GM23338 (cell line): Measurements from ENCODE around the gene GM2A. TPM values are rescaled to one million over a fixed set of nuclear protein-coding genes. Genes with fewer than 3 reads are reported as not detected.
A peak's percentile ranks its signal among the peaks of the same experiment; 100 is the strongest.

Experiments
- ATAC-seq: fragments of 200-7000 bp; cut with Tn5 transposase; 3 replicates; pipeline ENCODE4 v1.9.1; 2020
- DNase-seq: peaks from one replicate; pipeline ENCODE4 v3.0.0-alpha.2; 2015; ENCODE audit warnings: low spot score
- H2AFZ ChIP-seq: fragments of 200-600 bp; sonication (generic); 2 replicates; pipeline ENCODE4 v1.8.0; 2016; ENCODE audit warnings: antibody characterized with exemption, mild to moderate bottlenecking, moderate library complexity
- H3F3A ChIP-seq: fragments of 200-600 bp; sonication (generic); replicated peaks from 2 replicates; pipeline ENCODE4 v1.8.0; 2017; ENCODE audit warnings: antibody characterized with exemption, mixed run types, low read depth
- H3K27ac ChIP-seq: fragments of 200-600 bp; sonication (generic); 2 replicates; pipeline ENCODE4 v1.6.1; 2016; ENCODE audit warnings: low read depth
- H3K27me3 ChIP-seq: fragments of 200-600 bp; sonication (generic); 2 replicates; pipeline ENCODE4 v1.8.0; 2016; ENCODE audit warnings: mild to moderate bottlenecking, mixed run types, moderate library complexity; ENCODE audit not compliant: insufficient read depth
- H3K36me3 ChIP-seq: fragments of 200-600 bp; sonication (generic); 2 replicates; pipeline ENCODE4 v1.8.0; 2016; ENCODE audit warnings: mild to moderate bottlenecking; ENCODE audit not compliant: insufficient read depth
- H3K4me1 ChIP-seq: fragments of 200-600 bp; sonication (generic); 2 replicates; pipeline ENCODE4 v1.8.0; 2016; ENCODE audit warnings: mild to moderate bottlenecking, moderate library complexity; ENCODE audit not compliant: insufficient read depth
- H3K4me2 ChIP-seq: fragments of 200-600 bp; sonication (generic); 2 replicates; pipeline ENCODE4 v1.7.1; 2017; ENCODE audit warnings: mixed run types
- H3K4me3 ChIP-seq: fragments of 200-600 bp; sonication (generic); 2 replicates; pipeline ENCODE4 v1.6.1; 2016; ENCODE audit warnings: mixed run types
- H3K79me2 ChIP-seq: fragments of 200-600 bp; sonication (generic); replicated peaks from 2 replicates; pipeline ENCODE4 v1.8.0; 2017; ENCODE audit warnings: mild to moderate bottlenecking; ENCODE audit not compliant: insufficient read depth
- H3K9me2 ChIP-seq: fragments of 200-600 bp; sonication (generic); 2 replicates; pipeline ENCODE4 v1.8.0; 2017; ENCODE audit not compliant: insufficient read depth
- H4K20me1 ChIP-seq: fragments of 200-600 bp; sonication (generic); replicated peaks from 2 replicates; pipeline ENCODE4 v1.8.0; 2017; ENCODE audit warnings: mild to moderate bottlenecking; ENCODE audit not compliant: insufficient read depth
- H3K27ac Mint-ChIP-seq: 2 replicates; pipeline ENCODE4 v1.8.0; 2020; ENCODE audit warnings: inconsistent platforms, mild to moderate bottlenecking, moderate library complexity, mixed read lengths
- H3K27me3 Mint-ChIP-seq: 3 replicates; pipeline ENCODE4 v1.8.0; 2022; ENCODE audit warnings: low read depth, mild to moderate bottlenecking, moderate library complexity, mixed read lengths, inconsistent platforms; ENCODE audit not compliant: insufficient read depth, poor library complexity
- H3K36me3 Mint-ChIP-seq: 3 replicates; pipeline ENCODE4 v1.8.0; 2021; ENCODE audit warnings: low read depth, mild to moderate bottlenecking, inconsistent platforms, moderate library complexity, mixed read lengths
- H3K4me1 Mint-ChIP-seq: 3 replicates; pipeline ENCODE4 v1.8.0; 2020; ENCODE audit warnings: mild to moderate bottlenecking, inconsistent platforms, mixed read lengths
- H3K4me3 Mint-ChIP-seq: 3 replicates; pipeline ENCODE4 v1.8.0; 2021; ENCODE audit warnings: moderate library complexity, mild to moderate bottlenecking, inconsistent platforms, mixed read lengths
- H3K9me3 Mint-ChIP-seq: 3 replicates; pipeline ENCODE4 v1.8.0; 2020; ENCODE audit warnings: moderate library complexity, mild to moderate bottlenecking, inconsistent platforms, mixed read lengths
- CREB1 ChIP-seq: fragments of 250-450 bp; sonication (Bioruptor Pico); IDR thresholded peaks from 2 replicates; pipeline ENCODE4 v1.5.0; 2020; ENCODE audit warnings: low read depth, mild to moderate bottlenecking, moderate library complexity
- ETS1 ChIP-seq: IDR thresholded peaks from 2 replicates; pipeline ENCODE4 v1.6.1; 2016; ENCODE audit warnings: antibody characterized with exemption
- EZH2 ChIP-seq: fragments of 200-600 bp; sonication (generic); IDR thresholded peaks from one replicate; pipeline ENCODE4 v1.8.0; 2017; ENCODE audit warnings: antibody characterized with exemption, mild to moderate bottlenecking, low read depth; ENCODE audit not compliant: unreplicated experiment
- EZH2phosphoT487 ChIP-seq: fragments of 200-600 bp; sonication (generic); IDR thresholded peaks from one replicate; pipeline ENCODE4 v1.8.1; 2018; ENCODE audit warnings: antibody characterized with exemption; ENCODE audit not compliant: unreplicated experiment
- JUNB ChIP-seq: IDR thresholded peaks from one replicate; pipeline ENCODE4 v1.6.1; 2016; ENCODE audit warnings: antibody characterized with exemption; ENCODE audit not compliant: unreplicated experiment
- POLR2AphosphoS5 ChIP-seq: IDR thresholded peaks from 2 replicates; pipeline ENCODE4 v1.6.1; 2016; ENCODE audit warnings: antibody characterized with exemption, low read depth
- REST ChIP-seq: IDR thresholded peaks from one replicate; pipeline ENCODE4 v1.6.1; 2018; ENCODE audit warnings: antibody characterized with exemption; ENCODE audit not compliant: unreplicated experiment
- STAT1 ChIP-seq: IDR thresholded peaks from one replicate; pipeline ENCODE4 v1.6.1; 2016; ENCODE audit warnings: antibody characterized with exemption; ENCODE audit not compliant: unreplicated experiment
- ZNF114 ChIP-seq: fragments of 250-450 bp; sonication (Bioruptor Pico); IDR thresholded peaks from 2 replicates; pipeline ENCODE4 v1.5.0; 2020; ENCODE audit warnings: mild to moderate bottlenecking, moderate library complexity
- ZNF331 ChIP-seq: fragments of 250-450 bp; sonication (Bioruptor Pico); IDR thresholded peaks from 2 replicates; pipeline ENCODE4 v1.5.0; 2020; ENCODE audit warnings: low read depth, mild to moderate bottlenecking, moderate library complexity
- polyA plus RNA-seq: library from polyadenylated mRNA; unstranded; fragments of >200 nt; fragmentation: Nextera tagmentation; extraction: Ambion mirVana; gene quantifications from 2 replicates; pipeline ENCODE4 v1.2.1, GENCODE V29; 2016
- total RNA-seq: library from RNA; depleted of rRNA; stranded (reverse); fragments of >200 nt; shearing (Covaris generic); gene quantifications from 2 replicates; pipeline ENCODE4 v1.2.3, GENCODE V29; 2014
- TF ChIP-seq, protein P1 (sequence below), 2 experiments: fragments of 200-600 bp in 1 of 2; sonication (generic) in 1 of 2; conservative IDR thresholded peaks; 2 replicates each; pipeline versions ENCODE4 v1.5.1 to v1.6.1; 2016 to 2017; ENCODE audit warnings: antibody characterized with exemption in 2 of 2, low read depth in 2 of 2, mild to moderate bottlenecking in 2 of 2, moderate library complexity in 1 of 2

The GM2A gene
- total and polyA plus RNA-seq, 2 experiments from 2014 or later = 9.8 to 27.8 TPM

DNA sequence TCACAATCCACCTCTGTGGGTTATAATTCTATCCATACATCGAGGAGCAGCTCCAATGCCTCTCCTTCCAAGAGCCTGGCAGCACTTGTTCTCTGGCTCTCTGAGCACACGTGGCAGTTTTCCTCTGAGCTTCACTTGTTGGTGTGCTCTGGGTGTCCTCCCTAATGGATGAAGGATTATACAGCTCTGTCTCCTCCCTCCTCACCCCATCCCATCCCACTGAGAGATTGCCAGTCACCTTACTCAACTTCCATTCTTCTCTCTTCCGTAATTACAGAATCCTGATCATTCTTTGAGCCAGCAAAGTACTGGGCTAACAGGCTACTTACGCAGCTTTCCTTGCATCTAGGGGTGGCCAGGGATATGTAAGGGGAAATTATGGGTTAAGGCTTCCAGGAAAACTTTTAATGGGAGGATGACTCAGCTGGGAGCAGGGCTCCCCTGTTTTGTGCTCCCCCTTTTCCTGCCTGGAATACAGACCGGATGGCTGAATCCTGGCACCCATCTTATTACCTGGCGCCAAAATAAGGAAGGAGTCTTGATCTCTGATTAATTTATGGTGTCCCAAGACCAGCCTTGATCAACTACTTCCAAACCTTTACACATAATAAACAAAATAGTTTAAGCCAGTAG is 22.8 kb upstream of the GM2A start:
- H3K36me3 ChIP-seq = no peaks in the 10 kb centered on the region
- H3F3A ChIP-seq = no peaks in the 10 kb centered on the region
- Mint-ChIP-seq H3K4me3 (no peak overlapping the region), H3K4me1 (peaks cover 7% of the 10 kb centered on the region), H3K36me3 (no peaks in the 10 kb centered on the region), H3K9me3 (no peaks in the 10 kb centered on the region), H3K27me3 (peaks cover 3% of the 10 kb centered on the region), H3K27ac (no peak overlapping the region; the same call in 1 of the 2 replicates)
- no peaks in the 10 kb centered on the region for H3K27me3 ChIP-seq
- no peak overlapping the region for H3K4me2 ChIP-seq
- no peak for TF ChIP-seq CREB1 (CRISPR knock-in tag)
- no peak for TF ChIP-seq ETS1
- no peak for TF ChIP-seq EZH2phosphoT487
- TF ChIP-seq, protein P1, sequence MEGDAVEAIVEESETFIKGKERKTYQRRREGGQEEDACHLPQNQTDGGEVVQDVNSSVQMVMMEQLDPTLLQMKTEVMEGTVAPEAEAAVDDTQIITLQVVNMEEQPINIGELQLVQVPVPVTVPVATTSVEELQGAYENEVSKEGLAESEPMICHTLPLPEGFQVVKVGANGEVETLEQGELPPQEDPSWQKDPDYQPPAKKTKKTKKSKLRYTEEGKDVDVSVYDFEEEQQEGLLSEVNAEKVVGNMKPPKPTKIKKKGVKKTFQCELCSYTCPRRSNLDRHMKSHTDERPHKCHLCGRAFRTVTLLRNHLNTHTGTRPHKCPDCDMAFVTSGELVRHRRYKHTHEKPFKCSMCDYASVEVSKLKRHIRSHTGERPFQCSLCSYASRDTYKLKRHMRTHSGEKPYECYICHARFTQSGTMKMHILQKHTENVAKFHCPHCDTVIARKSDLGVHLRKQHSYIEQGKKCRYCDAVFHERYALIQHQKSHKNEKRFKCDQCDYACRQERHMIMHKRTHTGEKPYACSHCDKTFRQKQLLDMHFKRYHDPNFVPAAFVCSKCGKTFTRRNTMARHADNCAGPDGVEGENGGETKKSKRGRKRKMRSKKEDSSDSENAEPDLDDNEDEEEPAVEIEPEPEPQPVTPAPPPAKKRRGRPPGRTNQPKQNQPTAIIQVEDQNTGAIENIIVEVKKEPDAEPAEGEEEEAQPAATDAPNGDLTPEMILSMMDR (conservative IDR thresholded peaks at IDR 0.05; ENCODE audit: low read depth in 2 of 2) = no peak
- no peak for TF ChIP-seq STAT1
- no peak for TF ChIP-seq JUNB
- TF ChIP-seq ZNF331 (CRISPR knock-in tag) = no peak
- H2AFZ ChIP-seq = peak overlapping the region; percentile 63; the same call in 1 of the 2 replicates
- no peak overlapping the region for H3K4me3 ChIP-seq
- H3K4me1 ChIP-seq = peaks cover 13% of the 10 kb centered on the region
- H3K9me2 ChIP-seq = no peaks in the 10 kb centered on the region
- DNase-seq (no peak), ATAC-seq (no peak)
- no peaks in the 10 kb centered on the region for H3K79me2 ChIP-seq
- no peak overlapping the region for H3K27ac ChIP-seq
- H4K20me1 ChIP-seq = no peaks in the 10 kb centered on the region

- DNase-seq = no peak
- no peaks in the 10 kb centered on the region for H4K20me1 ChIP-seq
- ATAC-seq = no peak
- Mint-ChIP-seq H3K4me3 (no peak overlapping the region), H3K4me1 (peaks cover 4% of the 10 kb centered on the region; the same call in 2 of the 3 replicates), H3K27ac (no peak overlapping the region), H3K27me3 (peaks cover 3% of the 10 kb centered on the region), H3K9me3 (no peaks in the 10 kb centered on the region), H3K36me3 (no peaks in the 10 kb centered on the region)
- H3F3A ChIP-seq = no peaks in the 10 kb centered on the region
- H3K27ac ChIP-seq = no peak overlapping the region
- no peaks in the 10 kb centered on the region for H3K27me3 ChIP-seq
- H3K4me2 ChIP-seq = no peak overlapping the region
- no peaks in the 10 kb centered on the region for H3K79me2 ChIP-seq
- peaks cover 5% of the 10 kb centered on the region; the same call in 1 of the 2 replicates for H3K4me1 ChIP-seq
- no peaks in the 10 kb centered on the region for H3K36me3 ChIP-seq
- no peak overlapping the region for H3K4me3 ChIP-seq
- no peaks in the 10 kb centered on the region for H3K9me2 ChIP-seq
- no peak overlapping the region for H2AFZ ChIP-seq
- TF ChIP-seq REST = no peak
- TF ChIP-seq EZH2 = no peak
- TF ChIP-seq POLR2AphosphoS5 = no peak
- no peak for TF ChIP-seq CREB1 (CRISPR knock-in tag)
- TF ChIP-seq EZH2phosphoT487 = no peak
- TF ChIP-seq ETS1 = no peak
- TF ChIP-seq JUNB = no peak
- no peak for TF ChIP-seq STAT1
- TF ChIP-seq, protein P1 (conservative IDR thresholded peaks at IDR 0.05; ENCODE audit: low read depth in 2 of 2) = no peak
- no peak for TF ChIP-seq ZNF114 (CRISPR knock-in tag)
These were observed 21.6 kb upstream of the GM2A start for GRCh38 chr5:151231359-151231758.
